ENCODE results near the gene TMEM117. TPM values are rescaled to one million over a fixed set of nuclear protein-coding genes. Genes with fewer than 3 reads are reported as not detected.
"Not testable (repeated sequence)": the region's sequence is repeated elsewhere in the genome, so short reads cannot be mapped to it uniquely, and the experiment has no call there.

Gene TMEM117
- polyA plus RNA-seq, 3 donors from 2014 or later = 2.0 to 7.8 (median 4.0) TPM

GRCh38 chr12:43816168-43816567 is 19.7 kb upstream of the TMEM117 start:
- peak overlapping the region in 1 of 6 donors; percentile 41 for H3K27ac Mint-ChIP-seq
- no peaks in the 10 kb centered on the region for H3K36me3 Mint-ChIP-seq
- H3K4me3 Mint-ChIP-seq = no peak overlapping the region
- H3K9me3 Mint-ChIP-seq = no peaks in the 10 kb centered on the region
- no peak for DNase-seq
- H3K4me1 Mint-ChIP-seq = no peaks in the 10 kb centered on the region
- peaks cover 0 to 8% (median 4%) of the 10 kb centered on the region in 3 donors for H3K27me3 Mint-ChIP-seq (ENCODE audit: low read depth in 3 of 3)

GRCh38 chr12:43824207-43824775 is 11.6 kb upstream of the TMEM117 start:
- Mint-ChIP-seq H3K36me3 (no peaks in the 10 kb centered on the region), H3K4me1 (no peaks in the 10 kb centered on the region), H3K27me3 (ENCODE audit: low read depth in 3 of 3) (peaks cover 0 to 2% (median 0%) of the 10 kb centered on the region in 3 donors), H3K4me3 (no peak overlapping the region), H3K9me3 (no peaks in the 10 kb centered on the region), H3K27ac (no peak overlapping the region)
- DNase-seq = no peak

GRCh38 chr12:43826681-43827080 is 9.2 kb upstream of the TMEM117 start:
- Mint-ChIP-seq H3K36me3 (no peaks in the 10 kb centered on the region), H3K27me3 (ENCODE audit: low read depth in 3 of 3) (peaks cover 0 to 2% (median 1%) of the 10 kb centered on the region in 3 donors), H3K9me3 (no peaks in the 10 kb centered on the region), H3K4me3 (no peak overlapping the region), H3K4me1 (peaks cover 3 to 6% of the 10 kb centered on the region in 2 donors), H3K27ac (no peak overlapping the region)
- no peak for DNase-seq

GRCh38 chr12:43827093-43827492 is 8.8 kb upstream of the TMEM117 start:
- Mint-ChIP-seq H3K36me3 (no peaks in the 10 kb centered on the region), H3K9me3 (no peaks in the 10 kb centered on the region)

GRCh38 chr12:43832463-43833168 is 3.3 kb upstream of the TMEM117 start:
- Mint-ChIP-seq H3K27me3 (ENCODE audit: low read depth in 3 of 3) (peaks cover 1 to 3% (median 2%) of the 10 kb centered on the region in 3 donors), H3K27ac (peak overlapping the region in 4 of 6 donors; percentile 21 to 58 (median 30)), H3K36me3 (no peaks in the 10 kb centered on the region), H3K9me3 (no peaks in the 10 kb centered on the region), H3K4me3 (peak overlapping the region in 3 of 5 donors; percentile 24 to 61 (median 30)), H3K4me1 (peaks cover 44 to 47% of the 10 kb centered on the region in 2 donors)
- DNase-seq = peak in 2 of 3 donors; percentile 6 to 19

More at GRCh38 chr12:43827093-43827492, 8.8 kb upstream of the TMEM117 start:
- H3K27ac Mint-ChIP-seq = no peak overlapping the region
- H3K4me3 Mint-ChIP-seq = no peak overlapping the region
- H3K27me3 Mint-ChIP-seq (ENCODE audit: low read depth in 3 of 3) = peaks cover 0 to 2% (median 1%) of the 10 kb centered on the region in 3 donors
- peaks cover 7 to 10% of the 10 kb centered on the region in 2 donors for H3K4me1 Mint-ChIP-seq
- DNase-seq = no peak

- H3K36me3 Mint-ChIP-seq = no peaks in the 10 kb centered on the region
- H3K27ac Mint-ChIP-seq = peak overlapping the region; percentile 67 to 98 (median 90)
- peaks cover 0 to 3% (median 2%) of the 10 kb centered on the region in 3 donors for H3K27me3 Mint-ChIP-seq (ENCODE audit: low read depth in 3 of 3)
- H3K4me1 Mint-ChIP-seq = peaks cover 44 to 47% of the 10 kb centered on the region in 2 donors
- H3K4me3 Mint-ChIP-seq = peak overlapping the region; percentile 83 to 99 (median 91)
- no peak for DNase-seq
- H3K9me3 Mint-ChIP-seq = no peaks in the 10 kb centered on the region
Observed at GRCh38 chr12:43835264-43835655, 621 bp upstream of the TMEM117 start.

- H3K27ac Mint-ChIP-seq = peak overlapping the region; percentile 43 to 94 (median 81)
- peaks cover 43% of the 10 kb centered on the region in 2 donors for H3K4me1 Mint-ChIP-seq
- H3K4me3 Mint-ChIP-seq = peak overlapping the region; percentile 70 to 84 (median 82)
- H3K9me3 Mint-ChIP-seq = no peaks in the 10 kb centered on the region
- H3K36me3 Mint-ChIP-seq = no peaks in the 10 kb centered on the region
- DNase-seq = peak in 1 of 3 donors; percentile 13
- H3K27me3 Mint-ChIP-seq (ENCODE audit: low read depth in 3 of 3) = peaks cover 0 to 3% (median 2%) of the 10 kb centered on the region in 3 donors
Observed at GRCh38 chr12:43836475-43836989, 651 bp downstream of the TMEM117 start.

GRCh38 chr12:43840338-43840737 is 4.5 kb downstream of the TMEM117 start:
- H3K27me3 Mint-ChIP-seq (ENCODE audit: low read depth in 3 of 3) = peaks cover 0 to 2% (median 2%) of the 10 kb centered on the region in 3 donors
- peaks cover 12 to 13% of the 10 kb centered on the region in 2 donors for H3K4me1 Mint-ChIP-seq
- no peaks in the 10 kb centered on the region for H3K9me3 Mint-ChIP-seq
- H3K36me3 Mint-ChIP-seq = no peaks in the 10 kb centered on the region
- no peak overlapping the region for H3K4me3 Mint-ChIP-seq
- no peak overlapping the region for H3K27ac Mint-ChIP-seq
- no peak for DNase-seq

- Mint-ChIP-seq H3K4me3 (no peak overlapping the region), H3K36me3 (peaks cover 0 to 6% (median under 1%) of the 10 kb centered on the region in 3 donors), H3K4me1 (peaks cover 10 to 11% of the 10 kb centered on the region in 2 donors), H3K27me3 (ENCODE audit: low read depth in 3 of 3) (no peaks in the 10 kb centered on the region), H3K9me3 (no peaks in the 10 kb centered on the region), H3K27ac (peak overlapping the region in 1 of 6 donors; percentile 60)
- no peak for DNase-seq
Observed at GRCh38 chr12:43841253-43841652, 5.4 kb downstream of the TMEM117 start.

GRCh38 chr12:43842259-43842658 is 6.4 kb downstream of the TMEM117 start:
- no peak for DNase-seq
- Mint-ChIP-seq H3K27ac (no peak overlapping the region), H3K4me1 (peaks cover 0 to 1% of the 10 kb centered on the region in 2 donors), H3K4me3 (no peak overlapping the region), H3K9me3 (peaks cover under 1 to 7% (median 4%) of the 10 kb centered on the region in 6 donors), H3K27me3 (ENCODE audit: low read depth in 3 of 3) (no peaks in the 10 kb centered on the region), H3K36me3 (peaks cover 5 to 17% (median 9%) of the 10 kb centered on the region in 3 donors)

GRCh38 chr12:43847425-43848225 is 11.7 kb downstream of the TMEM117 start:
- H3K36me3 Mint-ChIP-seq = peaks cover 11 to 24% (median 22%) of the 10 kb centered on the region in 3 donors
- not testable (repeated sequence) for DNase-seq; H3K27me3 Mint-ChIP-seq (ENCODE audit: low read depth in 3 of 3); H3K27ac Mint-ChIP-seq; H3K4me1 Mint-ChIP-seq; H3K4me3 Mint-ChIP-seq
- peaks cover 5 to 14% (median 7%) of the 10 kb centered on the region in 6 donors for H3K9me3 Mint-ChIP-seq

GRCh38 chr12:43848226-43848507 is 12.3 kb downstream of the TMEM117 start:
- peaks cover 0 to 1% (median 0%) of the 10 kb centered on the region in 3 donors for H3K27me3 Mint-ChIP-seq (ENCODE audit: low read depth in 3 of 3)
- DNase-seq = no peak
- H3K4me1 Mint-ChIP-seq = no peaks in the 10 kb centered on the region
- peaks cover 11 to 24% (median 22%) of the 10 kb centered on the region in 3 donors for H3K36me3 Mint-ChIP-seq
- H3K27ac Mint-ChIP-seq = no peak overlapping the region
- no peak overlapping the region for H3K4me3 Mint-ChIP-seq
- peaks cover 5 to 14% (median 7%) of the 10 kb centered on the region in 6 donors for H3K9me3 Mint-ChIP-seq

- Mint-ChIP-seq H3K36me3 (peaks cover 11 to 24% (median 22%) of the 10 kb centered on the region in 3 donors), H3K9me3 (peaks cover 5 to 14% (median 7%) of the 10 kb centered on the region in 6 donors), H3K4me1 (no peaks in the 10 kb centered on the region), H3K4me3 (no peak overlapping the region), H3K27ac (no peak overlapping the region), H3K27me3 (ENCODE audit: low read depth in 3 of 3) (peaks cover 0 to 1% (median 0%) of the 10 kb centered on the region in 3 donors)
- no peak for DNase-seq
Observed at GRCh38 chr12:43848786-43849185, 12.9 kb downstream of the TMEM117 start.
